HG03469 (cell line): Measurements from ENCODE around the gene EMSY.

Experiments used
- ATAC-seq: cut with Tn5 transposase; IDR thresholded peaks from one replicate; pipeline ENCODE4 v1.9.1; 2021; ENCODE audit warnings: mild to moderate bottlenecking, moderate library complexity, moderate number of reproducible peaks; ENCODE audit not compliant: unreplicated experiment

EMSY gene

DNA sequence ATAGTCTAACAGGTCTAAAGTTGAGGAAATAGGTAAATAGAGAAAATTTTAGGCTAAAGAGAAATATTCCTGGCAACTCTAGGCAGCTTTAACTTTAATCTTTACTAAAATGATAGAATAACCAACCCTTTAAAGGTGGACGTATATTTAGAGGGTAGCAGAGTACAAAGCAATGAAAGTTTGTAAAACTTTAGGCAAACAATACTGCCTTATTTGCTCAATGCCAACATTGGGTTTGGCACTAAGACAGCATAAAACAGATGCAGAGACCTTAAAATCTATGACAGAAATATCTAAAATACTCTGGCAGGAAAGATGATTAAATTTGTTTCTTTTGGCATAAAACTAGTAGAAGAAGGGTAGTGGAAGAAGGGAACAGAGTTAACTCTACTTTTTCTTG lies 70.7 kb downstream of the EMSY start:
- ATAC-seq, result no peak

DNA sequence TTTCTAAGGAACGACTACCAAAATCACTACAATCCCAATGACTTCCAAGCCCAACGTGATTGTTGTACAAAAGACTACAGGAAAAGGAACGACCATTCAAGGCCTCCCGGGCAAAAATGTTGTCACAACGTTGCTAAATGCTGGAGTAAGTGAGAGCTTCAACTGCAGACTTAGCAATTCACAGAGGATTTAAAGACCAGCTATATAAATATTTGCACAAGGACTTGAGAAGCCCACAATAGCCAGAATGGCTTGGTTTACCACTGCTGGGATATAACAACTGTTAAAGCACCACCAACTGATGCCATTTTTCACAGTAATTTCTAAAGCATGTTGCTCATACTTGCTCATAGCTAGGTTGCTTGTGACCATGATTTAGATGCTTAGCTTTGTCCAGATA lies 78.3 kb downstream of the EMSY start:
- ATAC-seq, result no peak

DNA sequence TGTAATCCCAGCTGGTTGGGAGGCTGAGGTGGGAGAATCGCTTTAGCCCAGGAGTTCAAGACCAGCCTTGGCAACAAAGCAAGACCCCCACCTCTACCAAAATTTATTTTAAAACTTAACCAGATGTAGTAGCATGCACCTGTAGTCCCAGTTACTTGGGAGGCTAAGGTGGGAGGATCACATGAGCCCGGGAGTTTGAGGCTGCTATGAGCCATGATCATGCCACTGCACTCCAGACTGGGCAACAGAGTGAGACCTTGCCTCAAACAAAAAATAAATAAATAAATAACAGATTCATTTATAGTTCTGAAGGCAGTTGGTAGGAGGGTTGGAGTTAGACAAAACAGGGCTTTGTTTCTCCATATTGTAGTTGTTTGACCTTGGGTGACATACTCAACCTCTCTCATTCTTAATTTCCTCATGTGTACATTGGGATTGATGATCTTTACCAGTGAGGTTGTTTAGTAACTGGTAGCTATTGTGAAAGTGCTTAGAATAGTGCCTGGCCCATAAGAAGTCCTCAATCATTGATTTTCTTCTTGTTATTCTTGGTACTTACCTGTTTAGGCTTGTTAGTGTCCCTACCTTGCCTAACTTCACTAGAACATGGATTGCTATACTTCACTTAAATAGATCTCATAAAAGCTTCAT lies 79.1 kb downstream of the EMSY start:
- ATAC-seq, result no peak

DNA sequence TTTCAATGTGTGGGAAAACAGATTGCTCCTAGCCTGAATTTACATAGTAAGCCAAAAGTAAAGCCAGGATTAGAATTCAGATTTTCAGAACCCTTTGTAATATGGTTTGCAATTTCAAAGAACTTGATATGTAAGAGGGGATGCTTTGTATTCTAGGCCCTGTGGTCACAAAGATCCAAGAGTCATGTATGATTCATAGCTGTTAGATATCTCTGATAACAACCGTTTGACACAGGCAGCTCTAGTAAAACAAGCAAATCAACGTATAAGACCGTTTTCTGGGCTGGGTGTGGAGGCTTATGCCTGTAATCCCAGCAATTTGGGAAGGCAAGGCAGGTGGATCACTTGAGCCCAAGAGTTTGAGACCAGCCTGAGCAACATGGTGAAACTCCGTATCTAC lies 79.6 kb downstream of the EMSY start:
- no peak for ATAC-seq

DNA sequence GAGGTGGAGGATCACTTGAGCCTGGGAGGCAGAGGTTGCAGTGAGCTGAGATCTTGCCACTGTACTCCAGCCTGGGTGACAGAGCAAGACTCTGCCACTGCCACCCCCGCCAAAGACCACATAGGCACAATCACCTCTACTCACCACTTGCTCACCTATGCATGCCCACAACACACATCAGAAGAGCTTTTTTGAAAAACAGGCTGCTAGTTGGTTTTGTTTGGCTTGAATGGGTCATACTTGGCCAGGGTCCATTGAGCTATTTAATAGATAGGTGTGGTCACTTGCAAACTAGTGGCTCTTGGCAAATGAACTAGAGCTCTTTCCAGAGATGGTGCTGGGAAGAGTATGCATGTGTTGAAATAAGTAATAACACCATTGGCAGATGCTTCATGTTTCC lies 80.1 kb downstream of the EMSY start:
- ATAC-seq, result no peak

DNA sequence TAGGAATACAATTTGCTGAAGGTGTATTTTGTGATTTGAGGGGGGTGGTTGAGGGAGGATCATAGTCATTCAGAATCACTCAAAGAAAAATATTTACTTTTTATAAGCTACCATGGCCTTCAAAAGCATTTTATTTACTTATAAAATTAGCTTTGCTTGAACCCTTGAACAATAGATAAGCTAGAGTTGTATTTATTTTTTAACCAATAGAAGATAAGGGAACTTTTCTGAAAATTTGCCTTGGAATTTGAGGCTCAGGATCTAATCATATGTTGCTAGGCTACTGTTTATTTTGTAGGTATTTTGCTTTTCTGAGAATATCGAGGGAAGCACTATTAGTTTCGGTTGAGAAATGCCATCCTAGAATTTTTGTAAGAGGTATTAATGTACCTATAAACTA lies 82.1 kb downstream of the EMSY start:
- ATAC-seq, result no peak

DNA sequence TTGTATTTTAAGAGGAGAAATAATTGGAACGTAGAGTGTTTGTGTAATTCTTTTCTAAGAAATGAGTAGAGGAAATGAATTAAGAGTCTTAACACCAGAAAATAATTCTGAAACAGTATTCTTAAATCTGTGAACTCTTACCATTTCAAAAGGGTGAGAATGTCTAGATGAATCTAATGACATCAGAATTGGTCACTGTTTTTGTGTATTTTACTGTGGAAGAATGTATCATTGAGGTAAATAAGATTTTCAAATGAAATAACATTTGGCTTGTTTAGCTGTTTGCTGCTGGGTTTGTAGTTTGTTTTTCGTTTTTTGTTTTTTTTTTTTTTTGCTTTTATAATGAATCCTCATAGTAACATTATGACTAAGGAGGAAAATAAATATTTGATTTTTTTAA lies 97.6 kb downstream of the EMSY start:
- no peak for ATAC-seq

DNA sequence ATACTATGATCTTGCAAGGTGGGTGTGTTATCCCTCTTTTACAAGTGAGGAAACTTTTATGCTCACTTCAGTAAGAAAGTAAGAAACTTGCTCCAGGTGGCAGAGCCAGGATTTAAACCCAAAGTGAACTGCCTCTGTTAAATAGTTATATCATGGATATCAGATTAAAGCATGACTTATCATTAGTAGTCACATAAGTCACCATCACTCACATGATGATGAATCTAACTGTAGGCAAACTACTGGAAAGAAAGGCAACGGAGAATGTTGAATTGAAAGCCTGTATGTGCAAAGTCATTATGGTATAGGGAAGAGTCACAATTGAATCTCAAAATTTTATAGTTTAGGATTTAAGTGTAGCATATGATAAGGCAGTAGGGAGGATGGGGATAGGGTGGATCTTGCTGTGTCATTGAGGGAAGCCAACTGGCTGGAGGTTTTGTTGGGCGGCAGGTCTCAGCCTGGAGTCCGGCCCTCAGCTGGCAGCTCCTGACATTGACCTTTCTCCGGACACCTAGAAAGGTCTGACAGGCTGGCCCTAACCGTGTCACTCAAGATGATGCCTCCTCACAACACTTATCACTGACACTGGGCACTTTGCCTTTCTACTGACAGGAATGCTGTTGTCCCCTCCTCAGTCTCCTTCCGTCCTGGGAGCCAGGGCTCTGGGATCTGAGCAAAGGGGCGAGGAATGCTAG lies 98.3 kb downstream of the EMSY start:
- no peak for ATAC-seq

DNA sequence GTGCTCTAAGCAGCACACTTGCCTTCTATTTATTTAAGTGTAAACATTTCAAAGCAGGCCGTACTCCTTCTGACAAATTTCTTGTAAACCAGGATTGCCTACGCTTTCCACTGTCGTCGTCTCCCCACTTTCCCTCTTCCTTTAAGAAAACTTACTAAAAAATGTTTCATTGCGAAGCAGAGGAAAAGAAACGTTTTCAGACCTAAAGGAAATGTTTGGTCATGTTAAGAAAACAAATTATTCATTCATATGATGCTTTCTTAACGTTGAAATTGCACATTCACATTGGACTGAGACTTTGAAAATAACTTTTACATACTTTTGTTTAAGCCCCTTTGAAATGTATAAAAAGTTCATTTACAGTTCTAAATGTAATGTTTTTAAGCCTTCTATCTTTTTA lies 106.0 kb downstream of the EMSY start:
- ATAC-seq, result no peak

DNA sequence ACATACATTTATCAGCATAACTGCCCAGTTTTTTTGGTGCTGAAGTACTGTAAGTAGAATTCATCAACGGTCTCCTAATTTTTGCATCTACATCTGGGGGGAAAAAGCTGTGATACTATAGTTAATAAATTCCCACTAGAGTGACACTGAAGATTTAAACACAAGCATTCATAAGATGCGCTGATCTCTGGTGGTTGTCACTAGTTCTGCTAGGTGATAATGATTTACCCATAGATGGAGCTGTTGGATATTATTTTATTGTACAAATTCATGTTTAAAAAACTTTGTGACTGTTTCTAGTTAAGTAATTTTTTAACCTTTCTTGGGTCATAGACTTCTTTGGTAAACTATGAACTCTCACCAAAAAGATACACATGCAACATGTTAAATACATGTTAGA lies 106.6 kb downstream of the EMSY start:
- no peak for ATAC-seq

DNA sequence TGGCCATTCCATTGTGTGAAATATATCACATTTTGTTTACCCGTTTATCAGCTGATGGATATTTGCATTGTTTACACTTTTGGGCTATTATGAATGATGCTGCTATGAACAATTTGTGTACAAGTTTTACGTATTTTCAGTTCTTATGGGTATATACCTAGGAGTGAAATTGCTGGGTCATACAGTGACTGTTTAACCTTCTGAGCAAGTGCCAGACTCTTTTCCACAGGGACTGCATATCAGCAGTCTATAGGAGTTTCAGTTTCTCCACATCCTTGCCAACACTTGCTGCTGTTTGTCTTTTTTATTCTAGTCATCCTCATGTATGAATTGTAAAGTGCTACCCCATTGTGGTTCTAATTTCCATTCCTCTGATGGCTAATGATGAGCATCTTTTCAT lies 108.2 kb downstream of the EMSY start:
- ATAC-seq, result no peak

DNA sequence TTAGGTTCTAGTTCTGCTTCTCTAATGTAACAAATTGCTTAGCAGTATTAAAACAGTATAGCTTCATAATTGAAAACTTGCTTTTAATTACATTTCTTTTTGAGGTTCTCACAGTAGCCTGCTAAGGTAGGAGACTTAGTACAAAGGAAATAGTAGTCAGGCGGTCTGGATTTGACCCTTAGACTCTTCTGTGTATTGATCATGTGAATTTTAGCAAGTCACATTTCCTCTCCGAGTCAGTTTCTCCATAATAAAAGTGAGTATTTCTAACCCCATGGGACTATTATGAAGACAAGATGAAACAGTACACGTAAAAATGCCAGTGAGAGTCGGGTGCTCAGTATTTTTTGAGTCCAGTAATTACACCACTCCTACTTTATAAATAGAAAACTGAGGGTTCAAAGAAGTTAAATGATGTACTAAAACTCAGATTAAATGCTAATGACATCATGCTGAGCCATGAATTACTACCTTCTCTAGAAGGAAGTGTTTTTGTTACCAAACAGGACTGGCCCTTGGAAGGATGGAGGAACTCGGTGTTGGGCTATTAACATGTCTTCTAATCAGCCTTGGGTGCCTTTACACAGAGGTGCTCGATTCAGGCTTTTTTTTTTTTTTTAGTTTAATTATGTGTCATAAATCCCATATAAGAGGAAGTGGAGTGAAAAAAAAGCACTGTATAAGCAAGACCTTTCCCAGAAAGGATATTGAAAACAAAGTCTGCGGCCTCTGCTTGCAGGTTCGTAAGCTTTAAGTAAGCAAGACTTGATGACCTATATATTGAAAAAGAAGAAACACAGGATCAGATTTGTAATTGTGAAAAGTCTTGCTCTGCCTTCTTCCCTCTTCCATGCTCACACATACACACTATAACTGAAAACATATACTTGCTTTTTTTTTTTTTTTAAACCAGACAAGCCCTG lies 109.0 kb downstream of the EMSY start:
- no peak for ATAC-seq

DNA sequence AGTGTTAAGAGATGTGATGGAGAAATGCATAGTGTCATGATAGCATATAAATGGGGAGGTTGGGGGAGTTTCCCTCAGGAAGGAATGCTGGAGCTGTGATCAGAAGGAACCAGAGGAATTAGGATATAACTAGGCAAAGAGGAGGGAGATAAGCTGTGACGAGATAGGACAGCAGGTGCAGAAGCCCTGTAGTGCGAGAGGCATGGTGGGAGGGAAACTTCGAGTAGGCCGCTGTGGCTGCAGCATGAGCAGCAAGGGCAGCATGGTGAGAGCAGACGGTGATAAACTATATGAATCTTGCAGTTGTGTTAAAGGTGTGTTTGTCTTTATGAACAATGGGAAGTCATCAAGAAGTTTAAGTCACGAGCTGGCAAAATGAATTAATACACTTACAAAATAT lies 109.9 kb downstream of the EMSY start:
- ATAC-seq, result no peak

DNA sequence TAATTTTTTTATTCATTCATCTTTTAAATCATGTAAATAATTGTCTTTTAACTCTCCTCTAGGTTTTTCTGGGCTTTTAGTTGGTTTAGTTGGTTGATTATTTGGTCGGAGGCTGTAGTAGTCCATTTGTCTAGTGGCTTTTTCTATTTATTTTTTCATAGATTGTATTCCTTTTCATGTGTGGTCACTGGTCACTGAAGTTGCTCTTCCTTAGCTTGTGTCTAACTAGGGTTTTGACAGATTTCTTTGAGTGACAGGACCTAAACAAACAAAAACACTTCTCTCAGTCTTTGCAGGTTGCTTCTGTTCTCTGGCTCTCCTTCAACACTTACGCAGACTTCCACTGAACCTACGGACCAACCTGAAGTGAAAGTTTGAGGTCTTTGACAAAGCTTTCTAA lies 112.6 kb downstream of the EMSY start:
- no peak for ATAC-seq

DNA sequence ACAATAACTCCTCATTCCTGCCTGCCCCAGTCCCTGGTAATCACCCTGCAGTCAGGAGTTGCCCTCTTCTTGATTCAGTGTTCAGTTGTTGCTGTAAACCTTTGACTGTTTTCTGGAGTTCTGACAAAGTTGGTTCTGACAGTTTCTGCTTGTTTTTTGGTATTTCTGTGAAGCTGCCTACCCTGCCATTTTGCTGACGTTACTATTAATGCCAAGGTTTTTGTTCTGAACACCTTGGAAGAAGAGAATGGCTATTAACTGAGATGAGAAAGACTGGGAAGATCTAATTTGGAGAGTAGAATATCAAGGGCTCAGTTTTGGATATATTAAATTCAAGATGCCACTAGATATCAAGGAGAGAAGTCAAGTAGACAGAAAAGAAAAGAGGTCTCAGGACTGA lies 113.7 kb downstream of the EMSY start:
- ATAC-seq, result no peak

DNA sequence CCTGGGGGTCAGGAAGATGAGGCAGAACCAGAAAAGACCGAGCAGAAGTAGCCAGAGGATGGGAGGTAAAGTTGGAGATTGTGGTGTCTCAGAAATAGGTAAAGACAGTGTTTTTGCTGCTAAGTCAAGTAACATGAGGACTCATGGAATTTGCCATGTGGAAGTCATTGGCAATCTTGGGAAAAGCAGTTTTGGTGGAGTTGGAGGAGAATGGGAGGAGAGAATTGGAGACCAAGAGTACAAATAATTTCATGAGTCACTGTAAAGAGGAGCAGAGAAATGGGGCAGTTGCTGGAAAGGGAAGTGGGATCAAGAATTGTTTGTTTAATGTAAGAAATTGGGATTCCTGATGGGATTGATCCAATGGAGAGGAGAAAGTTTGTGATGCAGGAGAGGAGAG lies 114.1 kb downstream of the EMSY start:
- no peak for ATAC-seq

DNA sequence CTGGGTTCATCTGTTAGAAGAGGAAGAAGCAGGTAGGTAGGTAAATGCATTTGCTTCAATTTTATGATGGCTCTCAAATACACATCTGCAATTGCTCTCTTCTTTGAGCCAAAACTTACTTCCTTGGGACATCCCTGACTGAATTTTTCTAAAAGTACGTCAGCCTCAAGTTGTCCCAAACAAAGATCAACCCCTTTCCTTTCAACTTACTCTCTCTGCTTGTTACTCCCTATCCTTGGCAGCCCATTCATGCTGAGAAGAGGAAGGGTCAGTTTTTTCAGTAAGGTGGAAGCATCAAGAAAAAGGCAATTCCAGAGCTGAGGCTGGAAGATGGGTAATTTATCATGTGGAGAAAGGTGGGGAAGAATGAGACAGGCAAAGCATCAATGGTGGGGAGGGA lies 114.5 kb downstream of the EMSY start:
- no peak for ATAC-seq

DNA sequence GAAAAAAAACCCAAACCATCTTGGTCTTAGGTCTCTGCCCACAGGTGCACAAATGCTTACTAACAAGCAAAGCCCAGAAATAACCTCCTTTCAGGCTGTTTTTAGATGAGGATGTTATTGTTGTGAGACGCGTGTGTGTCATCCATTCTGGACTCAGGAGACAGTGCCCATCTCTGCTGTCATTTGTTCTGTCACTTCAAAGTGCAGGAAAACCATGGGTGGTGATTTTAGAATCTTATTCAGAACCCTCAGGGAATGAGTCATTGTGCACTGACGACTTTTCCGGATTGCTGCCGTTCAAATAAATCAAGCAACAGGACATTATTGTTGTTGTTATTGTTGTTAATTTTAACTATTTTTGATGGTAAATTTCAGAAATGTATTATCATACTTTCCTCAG lies 115.4 kb downstream of the EMSY start:
- no peak for ATAC-seq

DNA sequence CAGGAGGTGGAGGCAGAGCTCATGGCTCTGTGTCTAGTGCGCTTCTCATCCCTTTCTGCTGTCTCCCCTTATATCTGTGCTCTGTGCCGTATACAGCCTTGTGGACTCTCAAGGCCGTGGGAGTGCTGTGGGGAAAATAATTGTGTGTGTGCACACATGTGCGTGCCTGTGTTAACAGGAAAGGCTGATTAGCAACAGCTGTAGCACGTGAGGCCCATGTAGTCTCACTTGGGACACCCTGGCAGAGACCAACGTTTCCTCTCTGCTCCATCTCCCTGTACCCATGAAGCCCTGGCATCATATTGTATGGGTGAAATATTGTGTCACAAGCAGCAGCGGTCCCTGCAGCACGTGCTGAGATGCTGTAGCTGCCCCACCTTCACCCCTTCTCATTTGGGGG lies 116.4 kb downstream of the EMSY start:
- no peak for ATAC-seq

DNA sequence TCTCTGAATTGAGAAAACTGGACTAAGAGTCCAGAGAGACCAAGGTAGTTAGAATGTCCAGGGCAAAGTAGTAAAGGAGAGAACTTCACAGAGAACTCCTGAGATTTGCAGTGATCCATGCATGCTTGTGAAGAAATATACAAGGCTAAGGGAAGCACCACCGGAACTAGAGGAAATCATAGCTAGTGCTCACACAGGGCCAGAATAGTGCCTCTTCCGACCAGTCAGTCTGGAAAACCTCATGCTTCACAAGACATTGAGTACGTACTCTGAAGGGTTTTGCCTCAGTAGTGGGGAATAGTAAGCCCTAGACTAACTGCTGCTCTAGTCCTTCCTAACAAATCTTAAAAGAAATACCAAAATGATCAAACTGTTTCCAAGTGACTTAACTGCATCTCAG lies 117.7 kb downstream of the EMSY start:
- ATAC-seq, result no peak

DNA sequence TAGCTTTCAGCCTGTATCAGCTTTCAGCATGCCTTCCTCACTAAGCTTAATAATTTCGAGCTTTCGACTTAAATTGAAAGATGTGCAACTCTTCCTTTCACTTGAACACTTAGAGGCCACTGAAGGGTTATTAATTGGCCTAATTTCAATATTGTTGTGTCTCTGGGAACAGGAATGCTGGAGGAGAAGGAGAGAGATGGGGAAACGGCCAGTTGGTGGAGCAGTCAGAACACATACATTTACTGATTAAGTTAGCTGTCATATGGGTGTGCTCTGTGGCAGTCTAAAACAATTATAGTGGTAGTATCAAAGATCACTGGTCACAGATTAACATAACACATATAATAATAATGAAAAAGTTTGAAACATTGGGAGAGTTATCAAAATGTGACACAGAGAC lies 119.5 kb downstream of the EMSY start:
- no peak for ATAC-seq

DNA sequence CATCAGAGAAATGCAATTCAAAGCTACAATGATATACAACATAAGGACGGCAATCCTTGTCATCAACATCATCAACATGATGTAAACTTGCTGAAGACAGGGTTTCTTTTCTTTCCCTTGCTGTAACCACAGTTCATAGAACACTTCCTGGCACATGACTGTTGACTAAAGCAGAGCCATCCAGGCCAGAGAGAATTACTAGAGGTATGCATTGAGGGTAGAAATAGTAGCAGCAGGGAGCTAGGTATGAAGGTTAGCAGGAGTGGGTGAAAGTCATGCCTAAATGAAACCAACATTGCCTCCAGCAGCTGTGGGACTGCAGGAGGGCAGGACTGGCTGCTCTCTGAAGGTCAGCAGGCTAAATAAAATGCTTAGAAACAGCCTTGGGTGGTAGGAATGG lies 122.0 kb downstream of the EMSY start:
- no peak for ATAC-seq
